Astrocyte of the cerebellum (primary cell): ENCODE data around the gene RPS6KA5.

Source experiments
- DNase-seq: peaks from one replicate; pipeline ENCODE4 v3.0.0-alpha.2; 2011; ENCODE audit warnings: low read depth
- H3K4me3 ChIP-seq: 2 replicates; pipeline ENCODE4 v1.5.1; 2011; ENCODE audit warnings: mild to moderate bottlenecking, low read depth, low read length, moderate library complexity
- in situ Hi-C: cut with HindIII; loops from 2 replicates; pipeline ENCODE4 v1.10.0; 2017; ENCODE audit warnings: low sequenced_read_pairs
- TF ChIP-seq, protein P1 (sequence below): IDR thresholded peaks from 2 replicates; pipeline ENCODE4 v1.5.1; 2012; ENCODE audit warnings: low read length, low read depth, moderate library complexity, mild to moderate bottlenecking; ENCODE audit errors: missing control alignments

The RPS6KA5 gene

DNA sequence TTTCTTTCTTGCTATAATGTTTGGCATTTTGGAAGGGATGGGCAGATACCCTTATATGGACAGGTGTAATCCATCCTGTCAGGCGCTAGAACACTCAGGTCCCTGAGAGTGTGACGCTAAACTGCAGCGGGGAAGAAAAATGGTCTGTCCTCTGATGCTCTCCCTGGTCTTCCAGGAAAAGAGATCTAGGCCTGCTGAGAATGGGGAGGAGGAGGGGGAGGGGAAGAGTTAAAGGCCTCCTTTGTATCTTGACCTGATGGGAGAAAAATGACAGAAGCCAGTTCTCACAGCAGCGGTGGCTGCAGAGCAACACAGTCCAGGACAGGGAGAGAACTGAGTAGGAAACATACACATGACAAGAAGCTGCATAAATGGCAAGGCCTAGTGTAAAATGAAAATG lies 61.1 kb downstream of the RPS6KA5 start:
- DNase-seq = no peak
- TF ChIP-seq, protein P1, sequence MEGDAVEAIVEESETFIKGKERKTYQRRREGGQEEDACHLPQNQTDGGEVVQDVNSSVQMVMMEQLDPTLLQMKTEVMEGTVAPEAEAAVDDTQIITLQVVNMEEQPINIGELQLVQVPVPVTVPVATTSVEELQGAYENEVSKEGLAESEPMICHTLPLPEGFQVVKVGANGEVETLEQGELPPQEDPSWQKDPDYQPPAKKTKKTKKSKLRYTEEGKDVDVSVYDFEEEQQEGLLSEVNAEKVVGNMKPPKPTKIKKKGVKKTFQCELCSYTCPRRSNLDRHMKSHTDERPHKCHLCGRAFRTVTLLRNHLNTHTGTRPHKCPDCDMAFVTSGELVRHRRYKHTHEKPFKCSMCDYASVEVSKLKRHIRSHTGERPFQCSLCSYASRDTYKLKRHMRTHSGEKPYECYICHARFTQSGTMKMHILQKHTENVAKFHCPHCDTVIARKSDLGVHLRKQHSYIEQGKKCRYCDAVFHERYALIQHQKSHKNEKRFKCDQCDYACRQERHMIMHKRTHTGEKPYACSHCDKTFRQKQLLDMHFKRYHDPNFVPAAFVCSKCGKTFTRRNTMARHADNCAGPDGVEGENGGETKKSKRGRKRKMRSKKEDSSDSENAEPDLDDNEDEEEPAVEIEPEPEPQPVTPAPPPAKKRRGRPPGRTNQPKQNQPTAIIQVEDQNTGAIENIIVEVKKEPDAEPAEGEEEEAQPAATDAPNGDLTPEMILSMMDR = no peak
- in situ Hi-C loops = no loop called here
- no peak overlapping the region for H3K4me3 ChIP-seq

DNA sequence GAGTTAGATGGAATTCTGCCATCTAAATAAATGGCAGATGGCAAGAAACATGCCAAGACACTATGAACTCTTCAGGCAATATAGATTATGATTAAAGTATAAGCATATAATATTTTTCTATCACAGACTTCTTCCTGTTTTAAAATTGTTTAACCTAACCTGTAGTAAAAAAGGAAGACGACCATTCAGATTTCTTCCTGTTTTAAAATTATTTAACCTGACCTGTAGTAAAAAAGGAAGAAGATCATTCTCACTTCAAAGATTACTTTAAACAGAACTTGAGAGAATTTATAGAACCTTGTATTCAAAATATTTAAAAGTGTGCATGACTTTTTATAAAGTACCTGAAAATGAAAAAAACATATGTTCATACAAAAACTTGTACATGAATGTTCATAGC lies 63.5 kb downstream of the RPS6KA5 start:
- in situ Hi-C loops = no loop called here
- TF ChIP-seq, protein P1 = no peak
- H3K4me3 ChIP-seq = no peak overlapping the region
- no peak for DNase-seq

DNA sequence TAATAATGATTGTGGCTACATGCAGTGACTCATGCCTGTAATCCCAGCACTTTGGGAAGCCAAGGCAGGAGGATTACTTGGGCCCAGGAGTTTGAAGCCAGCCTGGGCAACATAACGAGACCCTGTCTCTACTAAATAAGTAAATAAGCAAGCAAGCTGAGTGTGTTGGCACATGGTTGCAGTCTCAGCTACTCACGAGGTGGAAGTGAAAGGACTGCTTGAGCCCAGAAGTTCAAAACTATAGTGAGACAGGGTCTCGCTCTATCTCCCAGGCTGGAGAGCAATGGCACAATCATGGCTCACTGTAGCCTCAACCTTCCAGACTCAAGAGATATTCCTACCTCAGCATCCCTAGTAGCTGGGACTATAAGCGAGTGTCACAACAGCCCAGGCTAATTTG lies 64.7 kb downstream of the RPS6KA5 start:
- TF ChIP-seq, protein P1 = no peak
- H3K4me3 ChIP-seq = no peak overlapping the region
- no peak for DNase-seq
- in situ Hi-C loops = no loop called here

DNA sequence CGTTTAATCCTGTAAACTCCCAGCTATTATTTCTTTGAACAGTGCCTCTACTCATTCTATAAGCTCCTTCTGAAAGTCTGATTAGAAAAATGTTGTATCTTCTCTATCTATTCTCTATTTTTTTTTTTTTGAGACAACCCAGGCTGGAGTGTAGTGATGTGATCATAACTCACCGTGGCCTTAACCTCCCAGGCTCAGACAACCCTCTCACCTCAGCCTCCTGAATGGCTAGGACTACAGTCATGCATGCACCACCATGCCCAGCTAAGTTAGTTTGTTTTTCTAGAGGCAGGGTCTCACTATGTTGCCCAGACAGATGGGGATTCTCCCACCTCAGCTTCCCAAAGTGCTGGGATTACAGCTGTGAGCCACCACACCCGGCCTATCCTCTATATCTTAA lies 66.6 kb downstream of the RPS6KA5 start:
- DNase-seq = no peak
- H3K4me3 ChIP-seq = no peak overlapping the region
- TF ChIP-seq, protein P1 = no peak
- in situ Hi-C loops = no loop called here

DNA sequence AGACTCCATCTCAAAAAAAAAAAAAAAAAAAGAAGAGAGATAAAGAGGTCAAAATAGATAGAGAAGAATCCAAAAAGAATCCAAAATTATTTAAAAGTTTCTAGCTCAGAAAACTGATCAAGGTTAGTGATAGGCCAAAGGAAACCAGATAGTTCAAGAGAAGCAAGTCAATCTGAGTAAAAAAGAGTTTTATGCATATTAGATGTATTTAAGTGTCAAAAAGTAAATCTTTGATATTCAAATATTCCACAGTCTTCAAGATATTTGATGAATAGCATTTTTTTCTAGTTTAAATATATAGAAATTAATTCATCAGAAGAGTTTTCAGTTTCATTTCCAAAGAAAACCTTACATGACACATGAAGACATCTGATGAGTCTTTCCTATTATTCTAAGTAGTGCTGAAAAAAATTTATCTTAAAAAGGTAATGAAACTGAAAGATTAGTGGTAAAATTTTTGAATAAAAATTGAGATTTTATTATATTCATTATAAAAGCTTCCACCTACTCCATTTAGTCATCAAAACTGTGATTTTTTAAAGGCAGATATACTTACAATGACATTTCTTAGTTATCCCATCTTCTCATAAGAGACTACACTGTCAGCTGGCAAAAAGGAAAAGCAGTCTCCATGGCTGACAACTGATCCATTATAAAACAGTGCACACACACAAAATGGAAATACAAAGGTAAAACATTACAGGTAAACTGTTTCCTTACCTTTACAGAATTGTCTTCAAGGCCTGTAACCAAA lies 68.6 kb downstream of the RPS6KA5 start:
- in situ Hi-C loops = no loop called here
- TF ChIP-seq, protein P1 = no peak
- no peak overlapping the region for H3K4me3 ChIP-seq
- no peak for DNase-seq

DNA sequence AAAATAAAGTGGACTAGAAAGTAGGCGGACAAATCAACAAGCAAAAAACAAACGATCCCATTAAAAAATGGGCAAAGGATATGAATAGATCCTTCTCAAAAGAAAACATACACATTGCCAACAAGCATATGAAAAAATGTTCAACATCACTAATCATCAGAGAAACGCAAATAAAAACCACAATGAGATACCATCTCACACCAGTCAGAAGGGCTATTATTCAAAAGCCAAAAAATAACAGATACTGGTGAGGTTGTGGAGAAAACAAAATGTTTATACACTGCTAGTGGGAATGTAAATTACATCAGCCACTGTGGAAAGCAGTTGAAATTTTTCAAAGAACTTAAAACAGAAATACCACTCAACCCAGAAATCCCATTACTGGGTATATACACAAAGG lies 70.3 kb downstream of the RPS6KA5 start:
- in situ Hi-C loops = no loop called here
- no peak overlapping the region for H3K4me3 ChIP-seq
- no peak for DNase-seq
- TF ChIP-seq, protein P1 = no peak

DNA sequence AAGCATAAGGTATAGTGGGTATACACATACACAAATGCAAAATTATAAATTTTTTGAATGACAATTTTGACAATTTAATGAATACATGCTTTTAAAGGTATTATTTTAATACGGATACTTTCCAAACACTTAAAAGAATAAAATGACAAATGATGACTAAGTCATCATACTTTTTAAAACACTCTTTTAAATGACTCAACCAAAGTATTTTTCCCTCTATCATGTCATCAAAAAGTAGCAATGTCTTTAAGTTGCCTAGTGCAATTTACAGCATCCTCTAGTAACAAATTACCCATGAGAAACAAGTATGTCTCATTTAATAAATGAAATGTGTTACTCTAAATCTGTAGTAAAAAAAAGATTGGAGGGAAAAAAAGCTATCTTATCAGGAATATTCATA lies 73.3 kb downstream of the RPS6KA5 start:
- in situ Hi-C loops = no loop called here
- TF ChIP-seq, protein P1 = no peak
- no peak for DNase-seq
- H3K4me3 ChIP-seq = no peak overlapping the region
